Pancreas (tissue), 10 donors: ENCODE results near the gene SBNO2. TPM values are rescaled to one million over a fixed set of nuclear protein-coding genes. Genes with fewer than 3 reads are reported as not detected.

Source experiments
- ATAC-seq, 4 donors: fragments of 200-7000 bp; cut with Tn5 transposase; one replicate each; pipeline versions ENCODE4 v1.8.0 to v1.9.1; 2020; ENCODE audit warnings: mild to moderate bottlenecking in 4 of 4, moderate library complexity in 4 of 4
- DNase-seq, 6 donors: peaks; one replicate each; pipeline ENCODE4 v3.0.0-alpha.2; 2020
- FAIRE-seq: peaks from 2 replicates; lab custom pipeline; 2012; peaks lifted over from hg19 to GRCh38; lab: Jason Lieb, UNC
- H3K27ac ChIP-seq, 4 donors: fragments of 200-600 bp; sonication (generic); 1 replicate in 3 of 4; 2 replicates in 1 of 4; pipeline versions ENCODE4 v1.5.0 to v1.8.0; 2020
- H3K27me3 ChIP-seq, 4 donors: fragments of 200-600 bp; one replicate each; pipeline ENCODE4 v1.8.0; 2021
- H3K36me3 ChIP-seq, 3 donors: fragments of 200-600 bp; sonication (generic) in 1 of 3; one replicate each; pipeline versions ENCODE4 v1.5.0 to v1.8.0; 2020 to 2021
- H3K4me1 ChIP-seq, 3 donors: fragments of 200-600 bp; one replicate each; pipeline ENCODE4 v1.8.0; 2021
- H3K4me3 ChIP-seq, 4 donors: fragments of 200-600 bp; sonication (generic) in 2 of 4; one replicate each; pipeline versions ENCODE4 v1.5.0 to v1.8.0; 2020 to 2021
- H3K9me3 ChIP-seq, 4 donors: fragments of 200-600 bp; one replicate each; pipeline ENCODE4 v1.8.0; 2021
- CTCF ChIP-seq, 4 donors: fragments of 200-600 bp; sonication (generic) in 3 of 4; IDR thresholded peaks; one replicate each; pipeline versions ENCODE4 v1.5.0 to v1.8.0; 2021; ENCODE audit warnings: antibody characterized with exemption in 4 of 4
- WGBS, 2 donors: extraction: QIAGEN DNeasy Blood & Tissue Kit; methylation state at CpG; one replicate each; pipeline ENCODE4 v1.1.7; 2013; 5-methylcytosine and 5-hydroxymethylcytosine counted together
- intact Hi-C, 3 donors: fragments of 100-400 bp; cut with DNase I; formaldehyde crosslinking; loops; one replicate each; pipeline versions ENCODE4 v1.11.1 to v1.14.2; 2022
- polyA plus RNA-seq, 2 donors: library from polyadenylated mRNA; stranded (reverse); fragments of 200-250 nt; gene quantifications; one replicate each; pipeline ENCODE4 v1.2.3, GENCODE V29; 2013
- total RNA-seq, 6 donors: library from RNA; stranded (reverse); fragmentation: NEBNext Ultra II Directional in 4 of 6; extraction: Animal tissue kit (Norgen Biotek cat#: 25700) in 4 of 6; gene quantifications; one replicate each; pipeline versions ENCODE4 v1.2.1 to v1.2.4, GENCODE V29; 2021 to 2023
- donor health status: healthy with polysubstance abuse.
- donor health status: DM: no; HTN: no; CAD: no; lungs with moderate emphysema.
- donor health status: DM: no; HTN: no; CAD: no.
- donor health status: control.
- donor health status: control.
- donor health status: Bipolar disorder and iron deficiency.
- donor health status: DM: yes; HTN: yes; CAD: no.
- donor health status: DM: no; HTN: no; CAD: no.
- donor health status: DM: no; HTN: no; CAD: no.
- donor health status: DM: yes; HTN: yes; CAD: no.

The SBNO2 gene
- total and polyA plus RNA-seq, 8 donors: 16.8 to 53.9 (median 27.4) TPM

- Histone ChIP-seq H3K9me3 (no peaks in the 10 kb centered on the region), H3K27me3 (no peaks in the 10 kb centered on the region), H3K4me3 (no peak overlapping the region), H3K4me1 (no peaks in the 10 kb centered on the region), H3K36me3 (peaks cover 12 to 84% (median 44%) of the 10 kb centered on the region in 3 donors), H3K27ac (no peak overlapping the region)
- 93 to 95% methylated on average over 46 to 50 of the region's 50 CpGs for WGBS, 2 donors
- no peak for TF ChIP-seq CTCF (IDR thresholded peaks at IDR 0.05)
- ATAC-seq: no peak
- FAIRE-seq: no peak
- intact Hi-C loops: loop anchor here in 1 of 3 donors (5.0 kb wide), 1 partner anchor 68 kb away; no protein-coding TSS in a partner anchor
- DNase-seq: peak in 1 of 6 donors; percentile 72
Observed at GRCh38 chr19:1119475-1120217, 54.4 kb downstream of the SBNO2 start.

GRCh38 chr19:1118999-1119398, 55.1 kb downstream of the SBNO2 start:
- intact Hi-C loops: loop anchor here in 1 of 3 donors (5.0 kb wide), 1 partner anchor 68 kb away; no protein-coding TSS in a partner anchor
- ATAC-seq (no peak), DNase-seq (peak in 2 of 6 donors; percentile 40 to 72), FAIRE-seq (no peak)
- Histone ChIP-seq H3K4me1 (peaks cover 0 to under 1% (median 0%) of the 10 kb centered on the region in 3 donors), H3K36me3 (peaks cover 12 to 78% (median 44%) of the 10 kb centered on the region in 3 donors), H3K4me3 (no peak overlapping the region), H3K9me3 (no peaks in the 10 kb centered on the region), H3K27me3 (no peaks in the 10 kb centered on the region), H3K27ac (no peak overlapping the region)
- no peak for TF ChIP-seq CTCF (IDR thresholded peaks at IDR 0.05)
- whole genome bisulfite sequencing, 2 donors: 94 to 95% methylated on average over 34 of the region's 34 CpGs

GRCh38 chr19:1117654-1118053, 56.4 kb downstream of the SBNO2 start:
- Histone ChIP-seq H3K27me3 (no peaks in the 10 kb centered on the region), H3K4me3 (no peak overlapping the region), H3K36me3 (peaks cover 9 to 64% (median 32%) of the 10 kb centered on the region in 3 donors), H3K9me3 (no peaks in the 10 kb centered on the region), H3K27ac (no peak overlapping the region), H3K4me1 (peaks cover 0 to 7% (median 6%) of the 10 kb centered on the region in 3 donors)
- no peak for TF ChIP-seq CTCF (IDR thresholded peaks at IDR 0.05)
- 92 to 94% methylated on average over 16 of the region's 16 CpGs for WGBS, 2 donors
- DNase-seq: peak in 1 of 6 donors; percentile 67
- intact Hi-C loops: loop anchor here in 1 of 3 donors (5.0 kb wide), 1 partner anchor 70 kb away; no protein-coding TSS in a partner anchor
- ATAC-seq: no peak
- FAIRE-seq: no peak

- peaks cover 3 to 57% (median 31%) of the 10 kb centered on the region in 3 donors for H3K36me3 ChIP-seq
- WGBS, 2 donors: 94 to 96% methylated on average over 50 to 52 of the region's 52 CpGs
Observed at GRCh38 chr19:1116726-1117581, 57.1 kb downstream of the SBNO2 start.

More at GRCh38 chr19:1116726-1117581, 57.1 kb downstream of the SBNO2 start:
- TF ChIP-seq CTCF (IDR thresholded peaks at IDR 0.05): no peak
- DNase-seq: peak in 2 of 6 donors; percentile 44 to 74
- no peak for FAIRE-seq
- Histone ChIP-seq H3K4me1 (peaks cover 0 to 7% (median 6%) of the 10 kb centered on the region in 3 donors), H3K9me3 (no peaks in the 10 kb centered on the region), H3K27me3 (no peaks in the 10 kb centered on the region), H3K27ac (no peak overlapping the region), H3K4me3 (no peak overlapping the region)
- ATAC-seq: no peak
- intact Hi-C loops: loop anchor here in 1 of 3 donors (5.0 kb wide), 1 partner anchor 70 kb away; no protein-coding TSS in a partner anchor
